Testis (tissue), 2 donors: Measurements from ENCODE around the gene TFG.

ENCODE experiments used
- POLR2A ChIP-seq: fragments of 450-650 bp; IDR thresholded peaks from one replicate; pipeline ENCODE4 v1.6.1; 2017; ENCODE audit warnings: antibody characterized with exemption, mild to moderate bottlenecking, moderate library complexity
- TF ChIP-seq, protein P1 (sequence below), 3 experiments: fragments of 450-650 bp in 2 of 3; fragments of 200-600 bp in 1 of 3; sonication (generic) in 1 of 3; IDR thresholded peaks; one replicate each; pipeline ENCODE4 v1.5.1; 2016 to 2019; ENCODE audit warnings: antibody characterized with exemption in 3 of 3, mild to moderate bottlenecking in 2 of 3, moderate library complexity in 1 of 3

DNA sequence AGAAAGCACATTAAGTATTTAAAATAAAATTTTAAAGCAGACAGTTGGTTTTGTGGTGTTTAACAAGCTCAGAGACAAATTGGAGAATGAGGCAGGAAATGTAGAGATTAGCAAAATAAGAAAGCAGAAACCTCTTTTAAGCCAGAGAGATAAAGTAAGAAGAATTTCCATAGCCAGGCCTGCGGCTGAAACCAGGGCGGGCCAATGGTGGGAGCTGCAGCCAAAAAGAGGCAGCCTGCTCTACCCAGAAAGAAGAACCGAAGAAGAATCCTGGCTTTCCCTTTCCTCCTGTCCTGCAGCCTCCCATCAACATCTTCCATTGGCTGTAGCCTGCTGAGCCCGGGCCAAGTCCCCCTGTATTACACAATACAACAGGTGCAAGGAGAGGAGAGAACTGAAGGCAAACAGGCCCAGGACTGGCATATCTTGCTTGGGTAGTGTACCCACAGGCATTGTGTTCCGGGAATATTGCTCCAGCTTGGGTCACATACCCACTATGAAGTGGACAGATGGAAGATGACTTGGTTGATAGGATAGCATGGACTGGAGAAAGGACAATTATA lies 11.5 kb upstream of the TFG start:
- TF ChIP-seq, protein P1, sequence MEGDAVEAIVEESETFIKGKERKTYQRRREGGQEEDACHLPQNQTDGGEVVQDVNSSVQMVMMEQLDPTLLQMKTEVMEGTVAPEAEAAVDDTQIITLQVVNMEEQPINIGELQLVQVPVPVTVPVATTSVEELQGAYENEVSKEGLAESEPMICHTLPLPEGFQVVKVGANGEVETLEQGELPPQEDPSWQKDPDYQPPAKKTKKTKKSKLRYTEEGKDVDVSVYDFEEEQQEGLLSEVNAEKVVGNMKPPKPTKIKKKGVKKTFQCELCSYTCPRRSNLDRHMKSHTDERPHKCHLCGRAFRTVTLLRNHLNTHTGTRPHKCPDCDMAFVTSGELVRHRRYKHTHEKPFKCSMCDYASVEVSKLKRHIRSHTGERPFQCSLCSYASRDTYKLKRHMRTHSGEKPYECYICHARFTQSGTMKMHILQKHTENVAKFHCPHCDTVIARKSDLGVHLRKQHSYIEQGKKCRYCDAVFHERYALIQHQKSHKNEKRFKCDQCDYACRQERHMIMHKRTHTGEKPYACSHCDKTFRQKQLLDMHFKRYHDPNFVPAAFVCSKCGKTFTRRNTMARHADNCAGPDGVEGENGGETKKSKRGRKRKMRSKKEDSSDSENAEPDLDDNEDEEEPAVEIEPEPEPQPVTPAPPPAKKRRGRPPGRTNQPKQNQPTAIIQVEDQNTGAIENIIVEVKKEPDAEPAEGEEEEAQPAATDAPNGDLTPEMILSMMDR (IDR thresholded peaks at IDR 0.05) = no peak
- TF ChIP-seq POLR2A = no peak
